Measurements from ENCODE around the gene CPSF4L. TPM values are rescaled to one million over a fixed set of nuclear protein-coding genes. Genes with fewer than 3 reads are reported as not detected.

CPSF4L gene
- total and polyA plus RNA-seq, 9 donors = 0.25 TPM; not detected in 8

DNA sequence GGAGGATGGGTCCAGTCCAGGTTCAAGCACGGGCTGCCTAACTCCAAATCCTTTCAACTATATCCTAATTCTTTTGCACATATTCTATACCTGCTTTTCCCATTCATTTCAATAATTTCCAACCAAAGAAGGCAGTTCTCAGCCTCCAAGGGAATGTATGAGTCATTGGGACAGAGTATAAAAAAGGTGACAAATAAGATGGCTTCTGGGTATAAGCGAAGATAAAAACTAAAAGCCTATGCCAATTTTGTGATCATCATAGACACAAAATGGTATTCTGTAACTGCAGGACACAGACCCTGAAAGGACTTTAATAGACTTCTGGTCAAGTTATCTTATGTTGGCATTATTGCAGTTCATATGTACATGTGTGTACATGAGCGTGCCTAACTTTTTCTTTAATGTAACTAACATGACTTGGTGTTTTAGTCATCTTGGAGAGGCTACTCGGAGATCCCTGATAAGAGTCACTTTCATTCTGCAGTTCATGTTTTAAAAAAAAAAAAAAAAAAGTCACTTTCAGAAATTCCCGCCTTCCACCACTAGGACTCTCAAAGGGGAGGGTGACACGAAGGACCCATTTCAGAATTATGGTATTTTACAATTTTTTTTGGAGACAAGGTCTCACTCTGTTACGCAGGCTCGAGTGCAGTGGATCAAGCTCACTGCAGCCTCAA is 51.5 kb downstream of the CPSF4L start:
- no peak for DNase-seq
- H3K36me3 ChIP-seq = no peaks in the 10 kb centered on the region
- no peaks in the 10 kb centered on the region for H3K27me3 ChIP-seq
- no peaks in the 10 kb centered on the region for H3K9me3 ChIP-seq
- H3K4me1 ChIP-seq (ENCODE audit: insufficient read depth) = no peaks in the 10 kb centered on the region
- TF ChIP-seq EP300 (IDR thresholded peaks at IDR 0.05) (no peak), POLR2A (IDR thresholded peaks at IDR 0.05) (no peak)
- TF ChIP-seq, protein P1, sequence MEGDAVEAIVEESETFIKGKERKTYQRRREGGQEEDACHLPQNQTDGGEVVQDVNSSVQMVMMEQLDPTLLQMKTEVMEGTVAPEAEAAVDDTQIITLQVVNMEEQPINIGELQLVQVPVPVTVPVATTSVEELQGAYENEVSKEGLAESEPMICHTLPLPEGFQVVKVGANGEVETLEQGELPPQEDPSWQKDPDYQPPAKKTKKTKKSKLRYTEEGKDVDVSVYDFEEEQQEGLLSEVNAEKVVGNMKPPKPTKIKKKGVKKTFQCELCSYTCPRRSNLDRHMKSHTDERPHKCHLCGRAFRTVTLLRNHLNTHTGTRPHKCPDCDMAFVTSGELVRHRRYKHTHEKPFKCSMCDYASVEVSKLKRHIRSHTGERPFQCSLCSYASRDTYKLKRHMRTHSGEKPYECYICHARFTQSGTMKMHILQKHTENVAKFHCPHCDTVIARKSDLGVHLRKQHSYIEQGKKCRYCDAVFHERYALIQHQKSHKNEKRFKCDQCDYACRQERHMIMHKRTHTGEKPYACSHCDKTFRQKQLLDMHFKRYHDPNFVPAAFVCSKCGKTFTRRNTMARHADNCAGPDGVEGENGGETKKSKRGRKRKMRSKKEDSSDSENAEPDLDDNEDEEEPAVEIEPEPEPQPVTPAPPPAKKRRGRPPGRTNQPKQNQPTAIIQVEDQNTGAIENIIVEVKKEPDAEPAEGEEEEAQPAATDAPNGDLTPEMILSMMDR (IDR thresholded peaks at IDR 0.05) = no peak
- WGBS, 3 donors = 78 to 79% (median 78%) methylated on average over 8 of the region's 8 CpGs
- no peak overlapping the region for H3K4me3 ChIP-seq
- H3K27ac ChIP-seq = no peak overlapping the region
- intact Hi-C loops (cut with DNase I) = no loop called here

DNA sequence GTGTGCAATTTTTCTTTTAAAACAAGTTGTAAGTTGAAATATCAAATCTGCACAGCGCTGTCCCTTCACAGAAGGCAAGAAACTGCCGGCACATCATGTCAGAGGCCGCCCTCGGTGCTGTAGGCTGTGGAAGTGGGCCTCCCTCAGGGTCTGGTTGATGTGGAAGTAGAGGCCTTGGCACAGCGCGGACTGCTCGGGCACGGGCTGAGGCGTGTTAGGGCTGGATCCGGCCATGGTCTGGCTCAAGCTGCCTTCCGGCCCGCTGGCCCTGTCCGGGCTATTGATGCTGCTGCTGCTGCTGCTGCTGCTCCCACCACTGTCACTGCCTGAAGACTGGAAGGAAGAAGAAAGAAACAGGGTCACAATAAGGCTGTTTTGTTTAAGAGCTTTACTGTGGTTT is 52.2 kb downstream of the CPSF4L start:
- no peaks in the 10 kb centered on the region for H3K36me3 ChIP-seq

DNA sequence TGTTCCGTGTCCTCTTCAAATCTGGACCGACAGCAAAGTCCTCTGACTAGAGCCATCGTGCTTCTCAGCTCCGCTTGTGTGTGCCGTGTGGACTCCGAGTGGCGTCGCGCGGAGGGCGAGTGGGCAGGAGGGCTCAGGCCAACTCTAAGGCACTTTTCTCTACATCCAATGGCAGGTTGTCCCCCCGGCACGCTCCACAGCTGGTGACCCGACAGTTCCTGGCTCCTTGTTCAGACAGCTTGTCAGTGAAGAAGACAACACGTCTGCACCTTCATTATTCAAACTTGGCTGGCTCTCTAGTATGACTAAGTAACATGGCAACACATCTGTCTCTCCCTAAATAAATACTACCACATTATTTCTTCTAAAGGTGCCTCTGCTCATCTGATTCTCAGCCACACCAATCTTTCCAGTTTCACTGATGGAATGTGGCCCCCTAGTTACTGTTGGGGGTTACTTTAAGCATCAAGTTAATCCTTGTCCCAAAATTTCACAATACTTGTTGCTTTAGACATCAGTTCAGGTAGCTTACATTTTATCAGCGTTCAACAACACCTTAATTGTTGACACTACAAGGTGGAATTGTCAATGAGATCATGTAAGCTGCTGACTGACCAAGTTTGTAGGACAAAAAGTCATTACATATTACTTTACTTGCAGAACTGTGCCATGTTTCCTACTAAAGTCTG is 53.4 kb downstream of the CPSF4L start:
- H3K9me3 ChIP-seq = no peaks in the 10 kb centered on the region
- no peak overlapping the region for H3K27ac ChIP-seq
- H3K27me3 ChIP-seq = no peaks in the 10 kb centered on the region
- H3K4me3 ChIP-seq = no peak overlapping the region
- no peaks in the 10 kb centered on the region for H3K36me3 ChIP-seq
- TF ChIP-seq, protein P1 (IDR thresholded peaks at IDR 0.05) = no peak
- TF ChIP-seq EP300 (IDR thresholded peaks at IDR 0.05) = no peak
- TF ChIP-seq POLR2A (IDR thresholded peaks at IDR 0.05) = no peak
- intact Hi-C loops (cut with DNase I) = no loop called here
- H3K4me1 ChIP-seq (ENCODE audit: insufficient read depth) = no peaks in the 10 kb centered on the region
- WGBS, 3 donors = 85 to 88% (median 86%) methylated on average over 16 of the region's 16 CpGs
- no peak for DNase-seq

More for the DNA sequence above, 52.2 kb downstream of the CPSF4L start:
- TF ChIP-seq POLR2A (IDR thresholded peaks at IDR 0.05) (no peak), EP300 (IDR thresholded peaks at IDR 0.05) (no peak)
- TF ChIP-seq, protein P1 (IDR thresholded peaks at IDR 0.05) = no peak
- Histone ChIP-seq H3K9me3 (no peaks in the 10 kb centered on the region), H3K27ac (no peak overlapping the region), H3K27me3 (no peaks in the 10 kb centered on the region), H3K4me3 (no peak overlapping the region), H3K4me1 (ENCODE audit: insufficient read depth) (no peaks in the 10 kb centered on the region)
- 92 to 93% (median 93%) methylated on average over 13 of the region's 13 CpGs for WGBS, 3 donors
- DNase-seq = no peak
- intact Hi-C loops (cut with DNase I) = no loop called here

DNA sequence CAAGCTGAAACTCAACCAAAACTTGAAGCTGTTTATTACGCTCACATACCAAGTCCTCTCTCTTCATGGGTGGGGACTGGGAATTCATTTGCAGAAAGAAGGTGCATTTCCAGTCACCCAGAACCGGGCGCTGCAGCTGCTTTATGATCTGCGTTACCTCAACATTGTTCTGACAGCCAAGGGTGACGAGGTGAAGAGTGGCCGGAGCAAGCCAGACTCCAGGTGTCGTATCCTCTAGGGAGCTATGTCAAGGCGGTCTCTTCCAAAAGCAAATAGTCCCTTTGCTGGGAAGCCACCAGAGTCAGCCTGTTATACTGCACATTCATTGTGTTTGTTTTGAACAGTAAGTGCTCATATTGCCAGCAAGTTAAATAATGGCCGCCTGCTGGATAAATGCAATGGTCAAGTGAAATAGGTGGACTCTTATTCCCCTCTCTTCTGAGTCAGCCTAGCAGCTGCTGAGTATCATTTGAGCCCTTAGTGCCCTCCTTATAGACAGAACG is 56.2 kb downstream of the CPSF4L start:
- H3K9me3 ChIP-seq = no peaks in the 10 kb centered on the region
- no peak overlapping the region for H3K27ac ChIP-seq
- WGBS, 3 donors = 71 to 83% (median 80%) methylated on average over 10 of the region's 10 CpGs
- H3K36me3 ChIP-seq = no peaks in the 10 kb centered on the region
- no peaks in the 10 kb centered on the region for H3K27me3 ChIP-seq
- TF ChIP-seq, protein P1 (IDR thresholded peaks at IDR 0.05) = no peak
- no peak for TF ChIP-seq POLR2A (IDR thresholded peaks at IDR 0.05)
- intact Hi-C loops (cut with DNase I) = no loop called here
- DNase-seq = no peak
- peaks cover 3% of the 10 kb centered on the region for H3K4me1 ChIP-seq (ENCODE audit: insufficient read depth)
- H3K4me3 ChIP-seq = no peak overlapping the region

Measured in ovary (tissue), 9 donors.